ENCODE measurements around the gene DUSP2.

Gene DUSP2

GRCh38 chr2:96099861-96100798 is 45.1 kb downstream of the DUSP2 start:
- no peak for TF ChIP-seq FOXA1 (IDR thresholded peaks at IDR 0.05)
- no peak for TF ChIP-seq HDGF (IDR thresholded peaks at IDR 0.05; ENCODE audit: borderline replicate concordance)
- TF ChIP-seq ELF4 (IDR thresholded peaks at IDR 0.05): no peak
- no peak for TF ChIP-seq FOXK2 (IDR thresholded peaks at IDR 0.05)
- TF ChIP-seq LEF1 (IDR thresholded peaks at IDR 0.05; ENCODE audit: borderline replicate concordance): no peak
- TF ChIP-seq CTBP1 (IDR thresholded peaks at IDR 0.05; ENCODE audit: borderline replicate concordance): no peak
- no peak for TF ChIP-seq TARDBP (IDR thresholded peaks at IDR 0.05)
- no peak for TF ChIP-seq PKNOX1 (IDR thresholded peaks at IDR 0.05)
- ChIA-PET POLR2A (no interaction called here), CTCF (no interaction called here)
- no peak for DNase-seq (ENCODE audit: extremely low spot score)

- CTCF ChIA-PET: no interaction called here
- no peak for TF ChIP-seq LEF1 (IDR thresholded peaks at IDR 0.05; ENCODE audit: borderline replicate concordance)
- TF ChIP-seq ZNF384 (IDR thresholded peaks at IDR 0.05): no peak
- TF ChIP-seq FOXK2 (IDR thresholded peaks at IDR 0.05): no peak
- no peak for TF ChIP-seq SP1 (IDR thresholded peaks at IDR 0.05)
- no peak for TF ChIP-seq FOXM1 (IDR thresholded peaks at IDR 0.05; ENCODE audit: borderline replicate concordance)
- no peak for TF ChIP-seq HDGF (IDR thresholded peaks at IDR 0.05; ENCODE audit: borderline replicate concordance)
- no peak for TF ChIP-seq TARDBP (IDR thresholded peaks at IDR 0.05)
- TF ChIP-seq NFRKB (IDR thresholded peaks at IDR 0.05): no peak
- TF ChIP-seq FOXA1 (IDR thresholded peaks at IDR 0.05): no peak
- no peak for TF ChIP-seq PKNOX1 (IDR thresholded peaks at IDR 0.05)
- TF ChIP-seq L3MBTL2 (conservative IDR thresholded peaks at IDR 0.05): no peak
- DNase-seq (ENCODE audit: extremely low spot score): no peak
- POLR2A ChIA-PET: no interaction called here
Observed at GRCh38 chr2:96098900-96099590, 46.2 kb downstream of the DUSP2 start.

- CTCF ChIA-PET: no interaction called here
- POLR2A ChIA-PET: no interaction called here
- no peak for TF ChIP-seq ELF4 (IDR thresholded peaks at IDR 0.05)
- no peak for TF ChIP-seq ZNF384 (IDR thresholded peaks at IDR 0.05)
- TF ChIP-seq TARDBP (IDR thresholded peaks at IDR 0.05): no peak
- TF ChIP-seq HDGF (IDR thresholded peaks at IDR 0.05; ENCODE audit: borderline replicate concordance): no peak
- TF ChIP-seq NFRKB (IDR thresholded peaks at IDR 0.05): no peak
- no peak for DNase-seq (ENCODE audit: extremely low spot score)
Observed at GRCh38 chr2:96097951-96098823, 47.1 kb downstream of the DUSP2 start.

GRCh38 chr2:96097441-96097840 is 47.8 kb downstream of the DUSP2 start:
- ChIA-PET CTCF (no interaction called here), POLR2A (no interaction called here)
- TF ChIP-seq FOXK2 (IDR thresholded peaks at IDR 0.05): no peak
- TF ChIP-seq HDGF (IDR thresholded peaks at IDR 0.05; ENCODE audit: borderline replicate concordance): no peak
- TF ChIP-seq LEF1 (IDR thresholded peaks at IDR 0.05; ENCODE audit: borderline replicate concordance): no peak
- DNase-seq (ENCODE audit: extremely low spot score): no peak

- TF ChIP-seq FOXK2 (IDR thresholded peaks at IDR 0.05) (no peak), HDGF (IDR thresholded peaks at IDR 0.05; ENCODE audit: borderline replicate concordance) (no peak), LEF1 (IDR thresholded peaks at IDR 0.05; ENCODE audit: borderline replicate concordance) (no peak), L3MBTL2 (conservative IDR thresholded peaks at IDR 0.05) (no peak), SUZ12 (IDR thresholded peaks at IDR 0.05) (no peak), ELF4 (IDR thresholded peaks at IDR 0.05) (no peak), FOXA1 (IDR thresholded peaks at IDR 0.05) (no peak), CTBP1 (IDR thresholded peaks at IDR 0.05; ENCODE audit: borderline replicate concordance) (no peak), ZNF384 (IDR thresholded peaks at IDR 0.05) (no peak), FOXM1 (IDR thresholded peaks at IDR 0.05; ENCODE audit: borderline replicate concordance) (no peak), BHLHE40 (IDR thresholded peaks at IDR 0.05; ENCODE audit: borderline replicate concordance) (no peak), NFRKB (IDR thresholded peaks at IDR 0.05) (no peak), TARDBP (IDR thresholded peaks at IDR 0.05) (no peak), ARNT (IDR thresholded peaks at IDR 0.05) (no peak), SP1 (IDR thresholded peaks at IDR 0.05) (no peak), PKNOX1 (IDR thresholded peaks at IDR 0.05) (no peak)
- ChIA-PET POLR2A (no interaction called here), CTCF (no interaction called here)
- DNase-seq (ENCODE audit: extremely low spot score): no peak
Observed at GRCh38 chr2:96095116-96095636, 50.1 kb downstream of the DUSP2 start.

Data from HEK293T (cell line).